GM18526 (cell line): Measurements from ENCODE around the gene ATP2C1.

ENCODE experiments used
- POLR2A ChIP-seq: IDR thresholded peaks from 3 replicates; pipeline ENCODE4 v1.6.1; 2011; ENCODE audit not compliant: insufficient read length; ENCODE audit errors: extremely low read depth

Gene ATP2C1

GRCh38 chr3:130893376-130894129 is at the start of gene ATP2C1:
ATP2C1 (plus strand) TSS chr3:130894084; CDS start chr3:130894770, 686 bp downstream.
- TF ChIP-seq POLR2A, result peak; percentile 92

- TF ChIP-seq POLR2A, result no peak
These were observed 49.4 kb upstream of the ATP2C1 start for GRCh38 chr3:130844462-130844861.

- no peak for TF ChIP-seq POLR2A
These were observed 47.7 kb upstream of the ATP2C1 start for GRCh38 chr3:130846181-130846580.

GRCh38 chr3:130849091-130849552 is 44.8 kb upstream of the ATP2C1 start:
- TF ChIP-seq POLR2A, result no peak

- no peak for TF ChIP-seq POLR2A
These were observed 43.7 kb upstream of the ATP2C1 start for GRCh38 chr3:130850044-130850797.

GRCh38 chr3:130850843-130851242 is 43.0 kb upstream of the ATP2C1 start:
- no peak for TF ChIP-seq POLR2A

- TF ChIP-seq POLR2A, result no peak
These were observed 42.6 kb upstream of the ATP2C1 start for GRCh38 chr3:130851277-130851676.

- TF ChIP-seq POLR2A, result no peak
These were observed 40.3 kb upstream of the ATP2C1 start for GRCh38 chr3:130853581-130853980.

GRCh38 chr3:130854208-130854864 is 39.5 kb upstream of the ATP2C1 start:
- no peak for TF ChIP-seq POLR2A

- no peak for TF ChIP-seq POLR2A
These were observed 36.4 kb upstream of the ATP2C1 start for GRCh38 chr3:130857336-130858026.

- no peak for TF ChIP-seq POLR2A
These were observed 28.4 kb upstream of the ATP2C1 start for GRCh38 chr3:130865489-130865888.

- TF ChIP-seq POLR2A, result no peak
These were observed 27.6 kb upstream of the ATP2C1 start for GRCh38 chr3:130866327-130866726.

- TF ChIP-seq POLR2A, result no peak
These were observed 23.5 kb upstream of the ATP2C1 start for GRCh38 chr3:130870423-130870822.

GRCh38 chr3:130876594-130876993 is 17.3 kb upstream of the ATP2C1 start:
- no peak for TF ChIP-seq POLR2A

- no peak for TF ChIP-seq POLR2A
These were observed 15.4 kb upstream of the ATP2C1 start for GRCh38 chr3:130878464-130878863.

GRCh38 chr3:130889416-130889946 is 4.4 kb upstream of the ATP2C1 start:
- TF ChIP-seq POLR2A, result no peak
